GM12864 (cell line): ENCODE measurements around the gene ATP10A.

Experiments used
- DNase-seq: peaks from one replicate; pipeline ENCODE4 v3.0.0-alpha.2; 2011; ENCODE audit warnings: low read depth
- H3K4me3 ChIP-seq: 2 replicates; pipeline ENCODE4 v1.5.1; 2011; ENCODE audit warnings: mild to moderate bottlenecking, low read depth, low read length, control low read depth
- TF ChIP-seq, protein P1 (sequence below): IDR thresholded peaks from 2 replicates; pipeline ENCODE4 v1.5.1; 2011; ENCODE audit warnings: low read depth, mild to moderate bottlenecking, moderate library complexity, low read length, control low read depth, inconsistent platforms; ENCODE audit errors: missing control alignments

Gene ATP10A

DNA sequence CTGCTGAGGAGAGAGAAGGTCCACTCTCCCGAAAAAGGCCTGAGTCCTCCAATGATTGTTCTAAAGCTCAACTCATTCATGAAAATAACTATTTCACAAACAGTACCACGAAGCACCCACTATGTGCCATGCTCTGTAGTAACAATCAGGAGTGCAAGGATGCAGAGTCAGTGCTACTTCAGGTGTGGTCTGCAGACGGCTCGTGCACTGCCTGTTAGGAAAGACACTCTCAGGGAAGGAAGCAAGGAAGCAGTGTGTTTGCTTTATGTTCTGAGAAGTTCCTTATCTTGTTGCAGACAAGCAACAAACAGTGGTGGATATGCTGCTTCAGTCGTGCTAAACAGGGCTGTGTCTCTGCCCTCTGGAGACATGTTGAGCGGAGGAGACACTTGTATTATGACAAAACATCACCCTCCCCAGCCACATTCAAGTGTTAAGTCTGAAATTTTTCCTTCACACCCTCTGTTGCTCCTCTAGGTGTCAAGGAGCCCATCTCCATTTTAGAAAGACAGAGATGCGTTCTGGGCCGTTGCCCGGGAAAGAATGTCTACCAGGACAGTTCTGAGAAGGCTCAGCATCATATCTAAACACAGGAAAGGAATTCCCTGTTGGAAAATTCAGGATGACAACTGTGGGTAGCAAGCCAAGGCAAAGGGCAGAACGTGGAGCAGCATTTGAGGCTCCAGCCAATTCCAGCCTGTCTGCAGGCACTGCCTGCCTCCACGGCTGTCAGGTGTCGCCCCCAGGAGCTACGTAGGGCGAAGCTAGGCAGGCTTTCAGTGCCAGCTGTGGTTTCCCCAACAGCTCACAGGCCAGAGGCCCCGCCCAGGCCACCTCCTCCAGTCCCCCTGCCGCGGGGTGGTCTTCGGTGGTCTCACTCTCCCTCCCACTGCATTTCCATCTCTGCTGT lies 13.4 kb upstream of the ATP10A start:
- no peak overlapping the region for H3K4me3 ChIP-seq
- no peak for DNase-seq
- TF ChIP-seq, protein P1, sequence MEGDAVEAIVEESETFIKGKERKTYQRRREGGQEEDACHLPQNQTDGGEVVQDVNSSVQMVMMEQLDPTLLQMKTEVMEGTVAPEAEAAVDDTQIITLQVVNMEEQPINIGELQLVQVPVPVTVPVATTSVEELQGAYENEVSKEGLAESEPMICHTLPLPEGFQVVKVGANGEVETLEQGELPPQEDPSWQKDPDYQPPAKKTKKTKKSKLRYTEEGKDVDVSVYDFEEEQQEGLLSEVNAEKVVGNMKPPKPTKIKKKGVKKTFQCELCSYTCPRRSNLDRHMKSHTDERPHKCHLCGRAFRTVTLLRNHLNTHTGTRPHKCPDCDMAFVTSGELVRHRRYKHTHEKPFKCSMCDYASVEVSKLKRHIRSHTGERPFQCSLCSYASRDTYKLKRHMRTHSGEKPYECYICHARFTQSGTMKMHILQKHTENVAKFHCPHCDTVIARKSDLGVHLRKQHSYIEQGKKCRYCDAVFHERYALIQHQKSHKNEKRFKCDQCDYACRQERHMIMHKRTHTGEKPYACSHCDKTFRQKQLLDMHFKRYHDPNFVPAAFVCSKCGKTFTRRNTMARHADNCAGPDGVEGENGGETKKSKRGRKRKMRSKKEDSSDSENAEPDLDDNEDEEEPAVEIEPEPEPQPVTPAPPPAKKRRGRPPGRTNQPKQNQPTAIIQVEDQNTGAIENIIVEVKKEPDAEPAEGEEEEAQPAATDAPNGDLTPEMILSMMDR = no peak

DNA sequence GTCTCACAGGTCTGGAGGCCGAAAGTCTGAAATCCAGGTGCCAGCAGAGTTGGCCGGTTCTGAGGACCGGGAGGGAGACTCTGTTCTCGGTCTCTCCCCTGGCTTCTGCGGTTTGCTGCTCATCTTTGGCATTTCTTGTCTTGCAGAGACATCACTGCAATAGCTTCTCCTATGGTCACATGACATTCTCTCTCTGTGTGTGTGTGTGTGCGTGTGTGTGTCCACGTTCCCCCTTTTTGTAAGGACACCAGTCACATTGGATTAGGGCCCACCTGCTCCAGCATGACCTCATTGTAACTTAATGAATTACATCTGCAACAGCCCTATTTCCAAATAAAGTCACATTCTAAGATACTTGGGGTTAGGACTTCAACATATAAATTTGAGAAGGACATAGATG lies 12.4 kb upstream of the ATP10A start:
- TF ChIP-seq, protein P1 = no peak
- no peak for DNase-seq
- H3K4me3 ChIP-seq = no peak overlapping the region

DNA sequence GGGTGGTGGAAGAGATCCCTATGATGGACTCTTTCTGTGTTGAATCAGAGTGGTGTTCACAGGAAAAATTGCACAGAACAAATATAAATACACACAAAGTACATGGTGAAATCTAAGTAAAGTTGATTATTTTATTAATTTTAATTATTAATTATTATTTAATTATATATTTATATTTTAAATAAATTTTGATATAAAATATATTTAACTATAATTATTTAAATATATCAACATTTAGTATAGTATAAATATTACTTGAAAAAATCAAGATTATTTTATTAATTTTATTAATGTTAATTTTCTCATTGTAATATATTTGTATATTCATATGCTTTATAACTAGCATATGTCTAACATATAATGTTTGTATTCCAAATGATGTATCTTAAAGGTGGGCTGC lies 11.3 kb upstream of the ATP10A start:
- no peak overlapping the region for H3K4me3 ChIP-seq
- TF ChIP-seq, protein P1 = no peak
- DNase-seq = no peak

DNA sequence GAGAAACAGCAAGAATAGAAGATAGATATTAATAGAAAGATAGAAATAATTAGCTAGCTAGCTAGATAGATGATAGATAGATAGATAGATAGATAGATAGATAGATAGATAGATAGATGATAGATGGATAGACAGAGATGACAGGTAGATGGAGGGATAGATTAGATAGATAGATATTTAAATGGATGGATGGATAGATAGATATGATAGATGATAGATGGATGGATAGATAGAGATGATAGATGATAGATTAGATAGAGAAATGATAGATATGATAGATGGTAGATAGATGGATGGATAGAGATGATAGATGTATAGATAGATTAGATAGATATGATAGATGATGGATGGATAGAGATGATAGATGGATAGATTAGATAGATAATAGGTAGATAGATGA lies 8.3 kb upstream of the ATP10A start:
- DNase-seq = no peak
- TF ChIP-seq, protein P1 = no peak
- H3K4me3 ChIP-seq = no peak overlapping the region

DNA sequence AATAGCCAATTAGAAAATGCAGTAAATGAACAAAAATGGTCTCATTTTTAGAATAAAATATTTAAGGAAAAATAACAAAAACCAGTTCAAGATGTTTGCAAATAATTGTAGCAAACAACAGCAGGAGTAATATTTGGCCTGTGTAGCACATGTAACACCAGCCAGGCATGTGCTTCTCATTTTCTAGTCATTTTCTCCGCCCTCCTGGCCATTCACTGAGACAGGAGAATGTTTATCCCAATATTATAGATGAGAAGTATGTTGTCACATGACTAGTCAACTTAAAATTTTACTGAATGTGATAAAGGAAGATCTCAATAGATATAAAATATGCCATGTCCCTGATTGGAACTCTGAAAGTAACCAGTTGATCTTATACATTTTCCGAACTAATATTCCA lies 7.8 kb upstream of the ATP10A start:
- no peak for DNase-seq

DNA sequence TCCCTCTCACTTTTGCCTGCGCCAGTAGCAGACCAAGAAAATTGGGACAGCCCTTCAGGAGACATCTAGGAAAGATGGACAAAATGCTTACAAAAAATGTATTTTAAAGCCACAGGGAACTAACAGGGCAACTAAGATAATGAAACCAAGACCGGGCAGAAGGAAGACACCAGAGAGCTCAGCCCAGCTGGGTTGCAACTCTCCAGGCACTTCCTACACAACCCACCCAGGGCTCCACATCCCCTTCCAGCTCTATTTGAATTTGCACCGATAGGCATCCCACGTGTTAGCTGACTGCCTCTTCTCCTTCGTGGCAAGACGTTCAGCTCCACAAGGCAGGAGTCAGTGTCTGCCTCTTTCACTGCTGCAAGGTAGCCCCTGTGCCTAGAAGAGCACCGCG lies 6.6 kb upstream of the ATP10A start:
- DNase-seq = no peak
- TF ChIP-seq, protein P1 = no peak

More for the DNA sequence above, 7.8 kb upstream of the ATP10A start:
- TF ChIP-seq, protein P1 = no peak
- no peak overlapping the region for H3K4me3 ChIP-seq

DNA sequence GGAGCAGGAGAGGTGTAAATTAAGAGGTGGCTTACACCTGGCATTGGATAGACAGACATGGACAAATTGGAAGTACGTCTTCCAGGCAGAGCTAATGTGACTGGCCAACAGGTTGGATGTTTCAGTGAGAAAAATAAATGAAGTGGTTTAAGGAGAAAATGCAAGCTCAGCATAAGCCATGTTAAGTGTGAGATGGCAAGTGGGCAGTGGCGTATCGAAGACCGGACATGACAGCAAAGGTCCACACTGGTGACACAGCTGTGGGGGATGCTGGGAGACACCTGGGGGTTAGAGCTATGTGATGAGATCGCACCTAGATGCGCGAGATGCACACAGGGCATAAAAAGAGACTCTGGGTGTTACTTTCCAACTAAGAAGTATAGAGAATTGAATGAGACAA lies 3.7 kb upstream of the ATP10A start:
- TF ChIP-seq, protein P1 = no peak

More for the DNA sequence above, 6.6 kb upstream of the ATP10A start:
- no peak overlapping the region for H3K4me3 ChIP-seq

More for the DNA sequence above, 3.7 kb upstream of the ATP10A start:
- no peak overlapping the region for H3K4me3 ChIP-seq
- DNase-seq = no peak
